ENCODE measurements around the gene NCAPD3.

DNA sequence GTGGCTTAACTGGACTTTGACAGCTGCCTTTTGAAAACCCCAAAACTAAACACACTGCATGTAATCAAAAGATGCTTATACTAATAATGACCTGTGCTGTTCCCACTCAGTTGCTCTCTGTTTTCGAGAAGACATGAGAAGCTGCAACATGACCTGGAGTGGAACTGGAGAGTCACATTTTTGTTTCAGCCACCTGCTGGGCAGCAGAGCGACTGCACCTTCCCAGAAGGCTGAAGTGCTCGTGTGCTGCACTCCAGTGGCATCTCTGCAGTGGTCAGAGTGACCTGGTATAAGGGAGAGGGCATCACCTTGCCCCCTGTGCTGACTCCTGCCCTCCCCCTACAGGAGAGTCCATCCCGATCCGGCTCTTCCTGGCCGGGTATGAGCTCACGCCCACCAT, 20.8 kb upstream of the NCAPD3 start:
- TF ChIP-seq, protein P1, sequence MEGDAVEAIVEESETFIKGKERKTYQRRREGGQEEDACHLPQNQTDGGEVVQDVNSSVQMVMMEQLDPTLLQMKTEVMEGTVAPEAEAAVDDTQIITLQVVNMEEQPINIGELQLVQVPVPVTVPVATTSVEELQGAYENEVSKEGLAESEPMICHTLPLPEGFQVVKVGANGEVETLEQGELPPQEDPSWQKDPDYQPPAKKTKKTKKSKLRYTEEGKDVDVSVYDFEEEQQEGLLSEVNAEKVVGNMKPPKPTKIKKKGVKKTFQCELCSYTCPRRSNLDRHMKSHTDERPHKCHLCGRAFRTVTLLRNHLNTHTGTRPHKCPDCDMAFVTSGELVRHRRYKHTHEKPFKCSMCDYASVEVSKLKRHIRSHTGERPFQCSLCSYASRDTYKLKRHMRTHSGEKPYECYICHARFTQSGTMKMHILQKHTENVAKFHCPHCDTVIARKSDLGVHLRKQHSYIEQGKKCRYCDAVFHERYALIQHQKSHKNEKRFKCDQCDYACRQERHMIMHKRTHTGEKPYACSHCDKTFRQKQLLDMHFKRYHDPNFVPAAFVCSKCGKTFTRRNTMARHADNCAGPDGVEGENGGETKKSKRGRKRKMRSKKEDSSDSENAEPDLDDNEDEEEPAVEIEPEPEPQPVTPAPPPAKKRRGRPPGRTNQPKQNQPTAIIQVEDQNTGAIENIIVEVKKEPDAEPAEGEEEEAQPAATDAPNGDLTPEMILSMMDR (IDR thresholded peaks at IDR 0.05), result peak in 3 of 6 experiments; percentile 19 to 48 (median 20)
- TF ChIP-seq POLR2A (IDR thresholded peaks at IDR 0.05), result no peak

Measured in esophagus squamous epithelium (tissue), 4 donors.